Hematopoietic multipotent progenitor cell treated with erythropoietin and hydrocortisone succinate and interleukin-3 and kit ligand, for 8 days (in vitro differentiated cells): ENCODE results near the gene ALOX12B.
"Not testable (repeated sequence)": the region's sequence is repeated elsewhere in the genome, so short reads cannot be mapped to it uniquely, and the experiment has no call there.

Source experiments
- DNase-seq: peaks from one replicate; pipeline ENCODE4 v3.0.0-alpha.2; 2015

ALOX12B gene

DNA sequence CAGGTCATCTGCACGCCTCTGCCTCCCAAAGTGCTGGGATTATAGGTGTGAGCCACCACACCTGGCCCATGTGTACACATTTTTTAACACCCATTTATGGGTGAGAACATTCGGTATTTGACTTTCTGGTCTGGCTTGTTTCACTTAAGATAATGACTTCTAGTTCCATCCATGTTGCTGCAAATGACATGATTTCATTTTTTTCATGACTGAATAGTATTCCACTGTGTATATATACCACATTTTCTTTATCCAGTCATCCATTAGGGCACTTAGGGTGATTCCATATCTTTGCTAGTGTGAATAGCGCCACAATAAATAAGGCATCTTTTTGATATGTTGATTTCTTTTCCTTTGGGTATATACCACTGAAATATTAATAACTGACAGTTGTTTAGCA lies 5.6 kb downstream of the ALOX12B start:
- no peak for DNase-seq

DNA sequence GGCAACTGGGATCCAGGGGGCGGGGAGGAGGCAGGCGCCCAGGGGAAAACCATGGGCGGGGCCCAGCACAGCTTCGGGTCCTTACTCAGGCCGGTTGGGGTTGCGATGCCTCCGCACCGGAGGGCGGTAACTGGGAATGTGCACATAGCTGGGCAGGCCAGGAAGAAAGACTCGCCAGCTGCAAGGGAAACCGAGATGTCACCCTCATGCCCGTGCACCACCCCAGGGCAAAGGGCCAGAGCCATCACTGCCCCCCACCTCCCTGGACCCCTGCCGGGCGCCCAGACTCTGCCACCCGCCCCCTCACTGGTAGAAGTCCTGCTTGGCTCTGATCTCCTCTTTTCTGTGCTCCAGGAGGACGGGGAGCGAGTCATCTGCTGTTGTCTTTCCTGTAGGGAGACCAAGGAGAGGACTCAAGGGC lies 6.7 kb downstream of the ALOX12B start:
- no peak for DNase-seq

DNA sequence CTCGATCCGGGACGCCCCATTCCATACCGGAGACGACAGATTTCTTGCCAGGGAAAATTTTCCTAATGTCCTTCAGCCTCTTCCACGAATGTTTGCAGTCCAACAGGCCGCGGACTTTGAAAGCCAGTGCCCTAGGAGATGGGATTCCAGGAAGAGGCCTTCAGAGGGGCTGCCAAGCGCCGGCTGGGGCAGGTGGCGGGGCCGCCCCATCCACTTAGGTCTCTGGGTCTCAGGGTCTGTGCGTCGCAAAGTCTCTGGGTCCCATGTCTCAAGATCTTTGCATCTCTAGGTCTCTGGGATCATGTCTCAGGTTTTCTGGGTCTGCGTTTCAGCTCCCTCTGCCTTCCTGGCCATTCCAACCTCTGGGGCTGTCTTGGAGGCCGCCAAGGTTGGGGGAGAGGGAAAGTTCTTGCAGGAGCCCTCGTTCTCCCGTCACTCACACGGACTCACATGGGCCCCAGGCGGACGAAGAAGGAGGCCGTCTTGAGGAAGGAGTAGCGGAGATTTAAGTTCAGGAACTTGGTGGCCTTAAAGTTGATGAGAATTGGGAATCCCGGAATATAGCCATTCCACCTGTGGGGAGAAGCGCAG lies 7.2 kb downstream of the ALOX12B start:
- no peak for DNase-seq

DNA sequence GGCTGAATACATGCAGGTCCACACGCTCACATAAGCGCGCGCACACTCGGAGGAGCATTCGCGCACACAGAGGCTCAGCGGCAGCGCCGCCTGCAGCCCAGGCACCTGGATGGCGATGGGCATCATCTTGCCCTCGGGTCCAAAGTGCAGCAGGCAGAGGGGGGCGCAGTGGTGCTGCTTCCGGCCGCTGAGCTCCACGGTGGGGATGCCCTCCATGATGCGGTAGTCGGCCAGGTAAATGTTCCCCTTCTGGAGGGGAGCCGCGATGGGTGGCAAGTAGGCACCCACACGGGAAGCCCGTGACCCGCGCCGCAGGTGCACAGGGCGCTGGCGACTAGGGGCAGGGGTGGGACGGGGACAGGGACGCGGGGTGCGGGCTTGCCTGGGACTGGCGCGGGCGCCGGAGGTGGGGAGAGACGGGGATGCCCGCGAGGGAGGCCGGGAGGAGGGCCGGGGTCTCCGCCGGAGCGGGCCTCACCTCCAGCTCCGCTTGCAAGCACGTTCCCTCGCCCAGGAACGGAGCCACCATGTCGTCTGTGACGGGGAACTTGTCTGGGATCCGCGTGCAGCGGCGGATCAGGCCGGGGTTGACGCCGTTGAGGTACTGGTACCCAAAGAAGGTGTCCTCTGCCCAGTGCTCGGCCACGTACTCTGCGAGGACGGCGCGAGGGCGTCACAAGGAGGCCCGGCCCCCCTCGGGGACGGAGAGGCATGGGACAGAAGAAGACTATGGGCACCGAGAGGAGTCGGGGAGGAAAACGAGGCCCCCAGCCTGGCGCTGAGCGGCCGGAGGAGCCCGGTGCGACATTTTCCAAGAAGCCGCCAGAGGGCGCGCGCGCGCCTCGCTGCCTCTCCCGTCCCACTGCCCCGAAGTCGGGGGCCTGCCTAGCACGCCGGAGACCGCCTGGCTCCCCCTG lies 8.0 kb downstream of the ALOX12B start:
- peak; percentile 79 for DNase-seq

DNA sequence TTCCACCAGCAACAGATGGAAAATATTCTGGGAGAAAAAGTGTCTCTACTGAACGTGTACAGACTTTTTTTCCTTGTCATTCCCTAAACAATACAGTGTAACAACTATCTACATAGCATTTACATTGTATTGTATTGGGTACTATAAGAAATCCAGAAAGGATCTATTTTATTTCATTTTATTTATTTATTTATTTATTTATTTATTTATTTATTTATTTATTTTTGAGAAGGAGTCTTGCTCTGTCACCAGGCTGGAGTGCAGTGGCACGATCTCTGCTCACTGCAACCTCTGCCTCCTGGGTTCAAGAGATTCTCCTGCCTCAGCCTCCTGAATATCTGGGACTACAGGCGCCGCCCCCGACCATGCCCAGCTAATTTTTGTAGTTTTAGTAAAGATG lies 9.6 kb downstream of the ALOX12B start:
- DNase-seq: not testable (repeated sequence)

DNA sequence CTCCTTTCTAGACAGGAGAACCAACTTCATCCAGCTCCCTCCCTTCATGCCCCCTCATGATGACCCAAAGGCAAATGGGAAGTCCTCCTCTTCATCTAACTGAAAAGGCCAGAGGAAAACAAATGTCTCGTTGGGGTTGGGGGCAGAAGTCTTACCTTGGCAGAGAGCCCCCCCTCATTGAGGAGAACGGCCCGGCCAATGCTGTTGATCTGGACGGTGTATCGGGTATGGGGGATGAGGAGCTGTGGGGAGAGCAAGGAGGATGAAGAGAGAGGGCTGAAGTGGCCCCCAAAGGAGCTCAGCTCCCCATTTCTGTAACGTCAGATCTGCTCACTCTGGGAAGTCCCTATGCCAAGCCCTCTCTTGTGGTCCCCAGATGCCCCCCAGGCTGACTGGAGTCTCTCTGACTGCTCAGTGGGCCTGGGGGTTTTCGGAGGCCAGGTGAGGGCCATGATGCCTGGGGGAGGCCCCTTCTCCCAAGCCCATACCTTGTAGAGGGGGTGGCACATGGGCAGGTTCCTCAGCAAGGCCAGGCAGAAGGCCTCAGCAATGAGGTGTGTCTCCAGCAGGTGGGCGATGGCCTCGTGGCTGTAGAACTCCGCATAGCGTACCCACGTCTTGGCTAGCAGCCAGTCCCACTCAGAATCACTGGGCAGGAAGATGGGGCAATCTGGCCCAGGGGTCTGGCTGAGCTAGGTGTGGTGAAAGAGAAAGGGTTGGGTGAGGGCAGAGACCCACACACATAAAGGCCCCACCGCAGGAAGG lies 10.8 kb downstream of the ALOX12B start:
- DNase-seq: no peak

DNA sequence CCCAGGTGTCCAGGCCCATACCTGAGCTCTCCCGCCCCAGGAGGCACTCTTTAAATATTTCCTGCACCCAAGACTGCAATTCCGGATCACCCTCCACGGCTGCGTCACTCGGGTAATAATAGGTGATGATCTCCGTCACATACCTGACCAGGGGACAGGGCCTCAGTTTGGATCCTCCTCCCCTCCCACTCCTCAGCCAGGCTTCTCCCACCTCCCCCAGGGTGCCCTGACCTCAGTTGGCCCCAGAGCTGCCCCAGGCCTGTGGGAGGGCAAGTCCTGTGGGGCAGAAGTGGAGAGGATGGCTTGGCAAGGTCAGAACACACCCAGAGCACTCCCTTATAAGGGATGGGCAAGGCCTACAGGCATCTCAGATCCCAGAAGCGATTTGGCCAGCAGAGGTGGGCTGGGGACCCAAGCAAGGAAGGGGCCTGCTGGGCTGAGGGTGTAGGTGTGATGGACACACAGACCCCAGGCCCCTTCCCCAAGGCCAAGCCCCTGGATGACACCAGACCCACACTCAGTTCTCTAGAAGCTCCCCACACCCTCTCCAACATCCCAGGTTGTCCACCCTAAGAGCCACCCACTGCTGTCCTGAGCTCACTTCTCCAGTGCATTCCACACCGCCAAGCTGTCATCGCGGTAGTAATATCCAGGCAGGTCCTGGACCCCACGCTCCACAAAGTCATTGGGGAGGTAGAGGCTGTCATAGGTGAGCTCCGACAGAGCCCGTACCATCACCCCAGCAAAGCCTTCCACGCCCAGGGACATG lies 11.8 kb downstream of the ALOX12B start:
- DNase-seq: no peak

DNA sequence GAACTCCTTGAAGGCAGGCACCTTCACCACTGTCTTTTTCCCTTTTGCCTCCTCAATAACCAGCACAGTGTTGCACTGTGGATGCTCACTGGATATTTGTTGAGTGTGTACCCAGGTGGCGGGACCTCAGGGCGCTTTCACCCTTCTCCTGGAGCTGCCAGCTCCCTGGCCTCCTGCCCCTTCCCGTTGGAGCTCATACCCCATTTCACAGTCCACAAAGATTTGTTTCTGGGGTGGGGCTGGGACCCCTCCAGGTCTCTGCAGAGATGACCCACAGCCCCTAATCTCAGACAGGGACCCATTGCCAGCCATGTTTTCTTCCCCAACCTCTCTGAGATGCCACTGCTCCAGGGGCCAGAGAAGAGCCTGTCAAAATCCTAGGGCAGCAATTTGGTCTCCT lies 12.4 kb downstream of the ALOX12B start:
- no peak for DNase-seq

DNA sequence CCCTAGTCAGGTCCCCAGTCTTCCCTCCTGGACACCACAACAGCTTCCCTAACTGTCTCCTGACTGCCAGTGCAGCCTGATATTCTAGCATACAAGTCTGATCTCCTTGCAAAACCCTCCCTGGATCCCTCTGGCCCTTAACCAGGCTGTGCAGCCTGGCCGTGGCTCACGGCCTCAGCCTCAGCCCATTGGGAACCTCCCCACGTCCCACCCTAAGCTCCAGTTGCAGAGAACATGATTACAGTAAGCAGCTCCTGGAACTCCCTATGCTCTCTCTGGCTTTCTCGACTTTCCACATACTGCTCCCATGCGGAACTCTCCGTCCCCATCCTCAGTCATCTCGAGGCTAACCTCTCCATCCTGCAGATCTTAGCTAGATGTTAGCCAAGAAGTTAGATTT lies 13.0 kb downstream of the ALOX12B start:
- DNase-seq: no peak

DNA sequence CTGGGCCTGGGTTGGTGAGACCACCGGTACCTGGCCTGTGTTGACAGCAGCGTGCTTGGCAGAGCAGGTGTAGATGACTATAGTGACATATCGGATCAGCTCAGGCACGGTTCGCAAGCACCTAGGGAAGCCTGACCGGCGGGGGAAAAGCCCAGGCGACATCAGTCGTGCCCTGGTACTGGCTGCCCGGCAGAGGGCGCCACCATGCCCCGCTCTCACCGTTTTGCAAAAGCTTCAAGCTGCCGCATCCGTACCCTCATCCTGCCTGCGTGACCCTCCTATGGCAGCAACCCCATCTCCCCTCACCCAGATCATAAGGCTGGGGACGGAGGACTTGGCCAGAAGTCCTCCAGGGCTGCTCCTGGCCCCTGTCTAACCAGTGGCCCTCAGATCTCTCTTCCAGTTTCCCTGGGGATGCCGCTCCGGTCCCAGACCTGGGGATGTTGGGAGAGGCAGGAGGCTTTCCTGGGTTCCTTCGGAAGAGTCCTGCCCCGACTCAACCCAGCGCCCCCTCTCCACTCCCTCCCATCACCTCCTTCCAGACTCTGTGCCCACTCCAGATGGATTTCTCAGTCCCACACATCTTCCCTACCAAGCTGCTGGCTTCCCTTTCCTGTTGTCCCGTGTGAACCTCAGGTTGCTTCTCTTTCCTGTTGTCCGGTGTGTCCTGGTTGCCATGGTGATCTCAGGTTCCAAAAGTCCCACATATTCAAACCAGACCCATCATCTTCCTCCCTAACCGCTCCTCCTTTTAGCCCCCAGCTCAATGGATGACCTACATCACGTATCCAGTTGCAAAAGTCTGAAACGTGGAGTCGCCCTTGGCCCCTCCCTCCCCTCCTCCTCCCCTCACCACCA lies 13.7 kb downstream of the ALOX12B start:
- peak; percentile 75 for DNase-seq

DNA sequence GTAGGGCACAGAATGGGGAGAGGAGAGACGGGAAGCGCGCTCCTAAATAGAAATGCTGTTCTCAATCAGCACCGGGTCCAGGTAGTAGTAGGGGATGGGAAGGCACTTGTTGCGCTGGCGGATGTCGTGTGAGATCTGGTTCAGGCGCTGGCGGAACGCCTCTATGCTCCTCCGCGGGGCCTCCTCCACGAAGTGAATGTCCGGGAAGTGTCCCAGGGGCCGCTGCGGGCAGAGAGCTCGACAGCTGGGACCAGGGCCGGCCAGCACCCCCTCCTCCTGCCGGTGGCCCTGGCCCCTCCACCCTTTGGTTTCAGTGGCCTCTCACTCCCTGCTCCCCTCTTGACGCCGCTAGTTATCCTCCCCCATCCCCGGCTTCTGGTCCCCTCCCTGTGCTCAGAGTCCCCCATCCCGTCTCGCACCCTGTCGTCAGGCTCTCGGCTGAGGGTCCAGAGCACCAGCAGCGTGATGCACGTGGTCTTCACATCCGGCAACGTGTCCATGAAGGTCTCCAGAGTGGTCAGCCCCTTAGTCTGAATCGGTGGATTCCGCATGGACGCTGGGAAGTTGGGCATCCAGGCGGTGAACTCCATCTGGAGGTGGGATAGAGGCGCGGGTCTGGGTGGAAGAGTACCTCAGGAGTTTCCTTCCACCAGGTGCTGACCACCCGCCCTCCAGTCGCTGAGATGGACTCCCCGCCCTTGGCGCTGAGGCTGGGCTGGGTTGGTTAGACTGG lies 14.6 kb downstream of the ALOX12B start:
- DNase-seq: no peak

DNA sequence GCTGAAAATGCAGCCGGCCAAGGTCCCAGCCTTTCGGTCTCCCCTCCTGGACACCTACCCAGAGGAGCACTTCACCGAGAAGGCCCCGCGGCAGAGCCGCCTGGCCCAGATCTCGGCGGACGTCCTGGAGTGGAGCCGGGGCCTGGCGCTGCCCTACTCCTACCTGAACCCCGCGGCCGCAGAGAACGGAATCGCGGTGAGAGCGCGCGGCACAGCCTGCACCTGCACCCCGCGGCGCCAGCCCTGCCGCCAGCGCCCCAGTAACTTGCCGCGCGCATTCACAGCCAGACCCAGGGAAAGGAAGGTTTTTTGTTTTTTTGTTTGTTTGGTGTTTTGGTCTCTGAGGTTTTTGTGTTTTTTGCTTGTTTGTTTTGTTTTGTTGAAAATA lies 15.2 kb downstream of the ALOX12B start:
- no peak for DNase-seq

DNA sequence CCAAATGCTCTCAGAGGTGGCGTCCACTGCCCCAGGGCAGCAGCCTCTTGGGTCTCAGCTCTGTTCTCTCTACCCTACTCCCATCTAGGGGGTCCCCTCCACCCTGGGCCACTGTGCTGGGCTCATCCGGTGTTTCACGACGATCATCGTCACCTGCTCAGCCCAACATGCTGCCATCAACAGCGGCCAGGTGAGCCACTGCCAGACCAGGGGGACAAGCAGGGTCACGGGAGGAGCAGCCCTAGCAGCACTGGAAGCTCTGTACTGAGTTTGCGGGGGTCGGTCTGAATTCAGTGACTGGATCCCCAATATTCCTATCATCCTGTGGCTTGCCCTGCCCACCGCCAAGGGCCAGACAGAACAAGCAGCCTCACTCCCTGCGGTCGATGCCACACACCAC lies 16.0 kb downstream of the ALOX12B start:
- no peak for DNase-seq

DNA sequence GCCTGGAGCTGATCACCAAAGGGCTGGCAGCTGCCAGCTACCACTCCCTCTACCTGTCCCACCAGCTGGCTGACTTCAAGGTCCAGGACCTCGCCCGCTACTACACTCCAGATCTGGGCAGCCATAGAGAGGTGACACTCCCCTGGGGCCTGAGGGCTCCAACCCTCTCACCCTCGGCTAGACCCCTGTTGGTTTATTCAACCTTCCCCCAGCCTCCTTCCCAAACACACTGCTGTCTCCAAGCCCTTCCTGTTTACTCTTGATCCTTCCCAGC lies 18.0 kb downstream of the ALOX12B start:
- DNase-seq: no peak

DNA sequence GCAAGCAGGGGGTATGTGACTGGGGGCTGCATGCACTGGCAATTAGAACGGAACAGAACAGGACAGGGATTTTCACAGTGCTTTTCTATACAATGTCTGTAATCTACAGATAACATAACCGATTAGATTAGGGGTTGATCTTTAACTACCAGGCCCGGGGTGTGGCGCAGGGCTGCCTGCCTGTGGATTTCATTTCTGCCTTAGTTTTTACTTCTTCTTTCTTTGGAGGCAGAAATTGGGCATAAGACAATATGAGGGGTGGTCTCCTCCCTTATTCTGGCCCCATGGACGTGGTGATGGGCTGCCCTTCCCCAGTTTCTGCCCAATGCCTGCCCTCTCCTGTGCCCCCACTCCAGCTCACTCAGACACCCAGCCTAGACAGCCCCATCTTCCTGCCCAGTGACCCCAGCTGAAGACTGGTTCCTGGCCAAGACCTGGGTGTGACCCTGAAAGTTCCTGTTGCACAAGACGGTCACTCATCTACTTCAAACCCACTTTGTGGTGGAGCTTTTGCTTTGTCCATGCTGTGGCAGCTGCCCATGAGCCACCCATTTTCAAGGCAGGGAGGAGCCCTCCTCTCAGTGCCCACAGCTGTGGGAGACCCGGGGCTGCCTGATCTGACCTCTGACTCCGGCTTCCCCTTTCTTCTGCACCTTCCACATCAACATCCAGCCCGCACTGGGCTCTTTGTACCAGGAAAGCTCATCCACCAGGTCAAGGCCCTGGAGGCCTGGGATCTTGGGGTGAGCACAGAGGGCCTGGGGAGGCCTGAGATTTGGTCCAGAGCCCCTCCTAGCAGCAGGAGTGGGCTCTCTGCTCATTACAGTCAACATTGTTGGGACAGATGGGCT lies 18.6 kb downstream of the ALOX12B start:
- DNase-seq: peak; percentile 43

DNA sequence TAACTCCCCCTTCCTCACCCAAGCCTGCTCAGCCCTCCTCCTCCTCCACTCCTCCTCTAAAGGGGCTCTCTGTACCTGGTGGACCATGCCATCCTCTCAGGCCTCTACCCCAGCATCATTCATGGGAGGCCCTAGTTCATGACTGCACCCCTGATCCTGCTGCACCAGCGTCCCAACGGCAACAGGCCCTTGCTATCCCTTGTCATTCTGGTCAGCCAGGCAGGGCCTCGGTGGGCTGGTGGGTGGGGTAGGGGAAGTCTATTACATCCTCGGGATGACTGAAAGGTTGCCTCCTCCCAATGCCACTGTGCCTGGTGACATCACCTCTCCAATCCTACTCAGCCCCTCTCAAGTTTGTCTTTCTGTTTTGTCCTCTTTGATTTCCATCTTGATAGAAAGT lies 19.7 kb downstream of the ALOX12B start:
- no peak for DNase-seq

DNA sequence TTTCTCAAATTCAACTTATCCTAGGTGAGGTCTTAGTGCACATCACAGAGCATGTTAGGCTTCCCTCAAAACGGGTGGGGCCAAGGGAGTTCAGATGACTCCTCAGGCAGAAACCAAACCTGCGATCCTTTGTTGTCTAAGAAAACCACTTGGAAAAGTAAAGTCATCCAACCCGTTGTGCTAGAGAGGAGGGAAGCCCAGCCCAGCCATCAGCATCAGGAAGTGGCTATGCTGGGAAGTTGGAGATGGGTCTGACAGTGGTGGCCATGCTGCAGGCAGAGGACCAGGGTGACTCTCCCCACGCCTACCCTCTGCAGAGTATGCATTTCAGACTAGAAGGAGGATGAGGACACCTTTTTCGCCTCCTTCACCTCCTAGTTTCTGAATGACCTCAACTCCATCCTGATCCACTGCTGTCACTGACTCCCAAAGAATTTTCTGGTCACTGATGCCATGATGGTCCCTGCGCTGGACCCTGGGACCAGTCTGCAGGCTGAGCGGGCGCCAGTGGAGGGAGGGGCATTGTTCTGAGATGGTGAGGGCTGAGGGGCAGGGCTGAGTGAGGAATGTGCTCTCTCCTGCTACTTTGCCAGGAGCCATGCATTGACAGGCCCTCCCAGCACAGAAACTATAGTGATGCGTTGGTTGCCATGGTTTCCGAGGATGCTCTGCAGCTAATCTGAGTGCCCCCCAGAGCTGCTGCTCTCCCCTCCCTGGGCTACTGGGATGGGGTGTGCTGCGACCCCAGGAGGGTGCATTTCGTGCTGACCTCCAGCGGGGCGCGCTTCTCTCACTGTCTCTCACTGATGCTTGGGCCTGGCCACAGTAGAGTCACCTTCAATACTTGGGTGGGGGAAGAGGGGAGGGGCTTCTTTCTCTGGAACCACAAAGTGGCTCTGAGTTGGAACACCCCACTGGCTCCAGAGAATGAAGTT lies 20.4 kb downstream of the ALOX12B start:
- no peak for DNase-seq

DNA sequence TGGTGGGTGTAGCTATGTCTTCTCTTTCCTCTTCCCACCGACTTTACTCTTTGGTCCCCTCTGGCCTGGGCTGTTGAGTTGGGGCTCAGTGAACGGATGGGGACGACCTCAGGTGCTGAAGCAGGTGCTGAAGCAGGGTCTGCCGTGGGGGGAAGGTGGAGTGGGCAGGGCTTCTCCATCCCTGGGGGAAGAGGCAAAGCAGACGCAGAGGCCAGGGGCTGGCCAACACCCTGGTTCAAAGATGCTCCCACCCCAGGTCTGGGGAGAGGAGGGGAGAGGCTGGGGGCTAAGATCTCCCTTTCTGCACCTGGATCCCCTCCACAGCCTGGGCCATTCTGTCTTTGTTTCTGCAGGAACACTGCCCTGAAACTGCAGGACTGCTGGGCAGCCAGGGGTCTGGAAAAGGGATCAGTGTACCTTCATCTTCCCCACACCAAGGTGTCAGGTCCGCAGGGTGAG lies 22.9 kb downstream of the ALOX12B start:
- DNase-seq: no peak
